ENCODE data around the gene NSMCE1.

DNA sequence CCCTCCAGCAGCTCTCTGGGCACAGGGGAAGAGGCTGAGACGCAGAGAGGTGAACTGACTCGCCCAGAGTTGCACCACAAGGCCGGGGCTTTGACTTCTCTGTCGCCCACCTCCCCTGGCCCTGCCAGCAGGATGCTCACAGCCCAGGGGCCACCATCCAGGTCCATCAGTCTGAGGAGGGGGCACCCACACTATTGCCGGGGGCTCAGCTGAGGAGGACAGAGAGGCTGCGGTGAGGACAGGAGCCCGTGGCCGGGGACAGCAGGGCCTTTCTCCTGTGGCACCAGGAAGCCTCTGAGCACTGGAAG, 32.7 kb downstream of the NSMCE1 start:
- TF ChIP-seq, protein P1, sequence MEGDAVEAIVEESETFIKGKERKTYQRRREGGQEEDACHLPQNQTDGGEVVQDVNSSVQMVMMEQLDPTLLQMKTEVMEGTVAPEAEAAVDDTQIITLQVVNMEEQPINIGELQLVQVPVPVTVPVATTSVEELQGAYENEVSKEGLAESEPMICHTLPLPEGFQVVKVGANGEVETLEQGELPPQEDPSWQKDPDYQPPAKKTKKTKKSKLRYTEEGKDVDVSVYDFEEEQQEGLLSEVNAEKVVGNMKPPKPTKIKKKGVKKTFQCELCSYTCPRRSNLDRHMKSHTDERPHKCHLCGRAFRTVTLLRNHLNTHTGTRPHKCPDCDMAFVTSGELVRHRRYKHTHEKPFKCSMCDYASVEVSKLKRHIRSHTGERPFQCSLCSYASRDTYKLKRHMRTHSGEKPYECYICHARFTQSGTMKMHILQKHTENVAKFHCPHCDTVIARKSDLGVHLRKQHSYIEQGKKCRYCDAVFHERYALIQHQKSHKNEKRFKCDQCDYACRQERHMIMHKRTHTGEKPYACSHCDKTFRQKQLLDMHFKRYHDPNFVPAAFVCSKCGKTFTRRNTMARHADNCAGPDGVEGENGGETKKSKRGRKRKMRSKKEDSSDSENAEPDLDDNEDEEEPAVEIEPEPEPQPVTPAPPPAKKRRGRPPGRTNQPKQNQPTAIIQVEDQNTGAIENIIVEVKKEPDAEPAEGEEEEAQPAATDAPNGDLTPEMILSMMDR (IDR thresholded peaks at IDR 0.05; ENCODE audit: low read length) = no peak
- TF ChIP-seq EZH2 (optimal IDR thresholded peaks at IDR 0.05; ENCODE audit: low read depth, low read length) = no peak
- no peak for TF ChIP-seq EZH2phosphoT487 (IDR thresholded peaks at IDR 0.05; ENCODE audit: low read length)
